Measurements from ENCODE around the gene C19orf73.
"Not testable (repeated sequence)": the region's sequence is repeated elsewhere in the genome, so short reads cannot be mapped to it uniquely, and the experiment has no call there.

C19orf73 gene

DNA sequence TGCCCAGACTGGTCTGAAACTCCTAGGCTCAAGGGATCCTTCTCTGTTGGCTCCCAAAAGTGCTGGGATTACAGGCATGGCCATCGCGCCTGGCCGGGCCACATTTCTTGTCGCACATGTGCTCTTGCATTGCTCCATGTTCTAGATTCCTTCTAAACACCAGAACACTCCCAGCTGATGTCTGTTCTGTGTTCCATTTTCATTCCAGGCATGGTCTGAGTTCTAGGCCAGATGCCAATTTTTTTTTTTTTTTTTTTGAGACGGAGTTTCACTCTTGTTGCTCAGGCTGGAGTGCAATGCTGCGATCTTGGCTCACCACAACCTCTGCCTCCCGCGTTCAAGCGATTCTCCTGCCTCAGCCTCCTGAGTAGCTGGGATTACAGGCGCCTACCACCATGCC lies 2.9 kb upstream of the C19orf73 start:
- not testable (repeated sequence) for DNase-seq (ENCODE audit: low read depth)

DNA sequence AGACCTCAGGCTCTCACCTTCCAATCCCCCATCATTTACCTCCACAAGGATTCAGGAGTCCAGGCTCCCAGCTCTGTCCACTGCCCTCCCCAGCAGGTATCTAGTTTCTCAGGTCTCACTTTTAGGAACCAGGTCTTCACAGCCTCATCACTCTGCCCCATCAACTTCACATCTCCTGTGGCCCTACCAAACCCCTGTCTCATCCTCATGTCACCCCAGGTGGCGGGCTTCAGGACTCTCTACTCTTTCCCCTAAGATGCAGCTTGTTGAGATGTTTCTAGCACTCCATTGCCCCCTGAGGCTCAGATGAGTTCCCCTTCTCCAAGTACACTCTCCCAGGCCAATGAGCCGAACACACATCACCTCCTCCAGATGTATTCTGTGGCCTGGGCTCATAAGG lies 1.9 kb upstream of the C19orf73 start:
- DNase-seq (ENCODE audit: low read depth) = no peak

DNA sequence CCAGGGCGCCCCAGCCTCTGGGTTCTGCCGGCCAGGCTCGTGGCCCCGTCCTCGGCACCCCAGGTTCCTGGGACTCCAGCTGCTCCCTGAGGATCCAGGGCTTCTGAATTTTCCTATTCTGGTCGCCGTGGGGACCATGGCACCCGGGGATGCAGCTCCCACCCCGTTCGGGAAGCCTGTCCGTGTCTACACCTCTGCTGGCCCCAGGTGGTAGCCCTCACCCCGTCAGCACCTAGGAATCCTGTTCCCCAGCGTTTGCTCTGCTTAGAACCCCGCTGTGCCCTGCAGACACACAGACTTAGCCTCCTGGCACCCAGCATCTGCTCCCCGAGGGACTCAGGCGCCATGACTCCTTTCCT lies 1.4 kb upstream of the C19orf73 start:
- no peak for DNase-seq (ENCODE audit: low read depth)

DNA sequence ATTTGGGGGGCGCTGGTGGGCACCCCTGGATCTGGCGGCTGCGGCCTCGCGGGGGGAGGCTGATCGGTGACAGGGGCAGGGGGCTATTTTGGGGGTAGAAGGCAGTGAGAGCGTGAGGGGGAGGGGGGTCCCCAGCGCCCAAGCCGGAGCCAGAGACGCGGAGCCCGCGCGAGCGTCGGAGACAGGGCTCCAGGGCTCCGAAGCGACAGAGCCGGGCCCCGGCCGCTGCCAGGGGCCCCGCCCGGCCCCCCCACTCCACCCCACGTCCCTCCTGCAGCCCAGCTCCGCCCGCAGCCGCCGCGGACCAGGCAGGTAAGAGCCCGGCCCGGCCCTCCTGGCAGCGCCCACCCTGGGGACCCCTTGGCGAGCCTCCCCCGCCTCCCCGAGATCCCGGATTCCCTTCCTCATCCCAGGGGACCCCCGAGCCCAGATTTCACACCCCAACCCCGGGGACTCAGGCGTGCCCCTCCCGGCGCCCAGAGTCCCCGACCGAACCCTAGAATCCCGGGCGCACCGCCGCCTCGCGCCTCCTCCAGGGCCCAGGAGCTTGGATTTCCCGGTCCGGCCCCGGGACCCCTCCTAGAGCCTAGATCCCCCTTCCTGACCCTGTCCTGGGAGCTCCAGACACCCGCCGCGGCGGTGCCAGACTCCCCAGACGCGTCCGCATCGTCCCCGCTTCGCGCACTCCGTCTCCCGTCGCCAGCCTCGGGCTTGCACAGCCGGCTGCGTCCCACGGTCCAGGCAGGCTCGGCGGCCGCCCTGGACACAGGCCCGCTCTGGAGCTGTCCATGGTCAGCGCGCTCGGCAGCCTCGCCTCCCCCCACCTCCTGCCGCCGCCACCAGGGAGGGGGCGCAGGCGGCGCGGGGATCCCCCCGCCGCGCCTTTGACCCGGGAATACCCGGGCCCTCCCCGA lies 725 bp upstream of the C19orf73 start, which contains the start of gene PPFIA3:
Gene PPFIA3 (plus strand): TSS at position 134 of the 914 bp plus-strand sequence. CDS start 8,330 bp downstream, outside the sequence.
- no peak for DNase-seq (ENCODE audit: low read depth)

DNA sequence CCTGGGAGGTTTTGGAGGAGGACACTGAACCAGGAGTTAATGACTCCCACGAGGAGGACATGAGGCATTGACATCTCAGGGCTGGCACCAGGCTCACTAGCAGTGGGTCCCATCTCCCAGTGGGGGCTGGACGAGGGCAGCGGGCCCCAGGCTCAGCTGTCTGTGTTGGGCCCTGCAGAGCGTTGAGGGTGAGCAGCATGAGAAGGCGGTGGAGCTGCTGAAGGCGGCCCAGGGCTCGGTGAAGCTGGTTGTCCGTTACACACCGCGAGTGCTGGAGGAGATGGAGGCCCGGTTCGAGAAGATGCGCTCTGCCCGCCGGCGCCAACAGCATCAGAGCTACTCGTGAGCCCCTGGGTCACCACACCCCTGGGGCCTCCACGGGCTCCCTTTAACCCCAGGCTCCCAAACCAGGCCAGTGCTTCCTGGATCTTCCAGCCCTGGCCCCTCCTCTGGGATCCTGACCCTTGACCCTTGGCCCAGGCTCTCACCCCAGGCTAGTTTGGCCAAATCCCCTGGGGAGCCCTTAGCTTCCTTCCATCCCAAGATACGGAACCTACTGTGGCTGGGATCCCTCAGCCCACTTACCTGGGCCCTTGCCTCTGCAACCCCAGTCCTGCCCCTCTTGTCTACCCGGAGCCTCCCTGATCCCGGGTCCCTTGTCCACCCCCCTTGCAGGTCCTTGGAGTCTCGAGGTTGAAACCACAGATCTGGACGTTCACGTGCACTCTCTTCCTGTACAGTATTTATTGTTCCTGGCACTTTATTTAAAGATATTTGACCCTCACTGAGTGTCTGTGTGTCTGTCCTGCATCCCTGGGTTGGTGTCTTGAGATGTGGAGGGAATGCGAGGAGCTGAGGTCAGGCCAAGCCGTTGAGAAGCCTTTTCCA lies 1.0 kb downstream of the C19orf73 start:
- no peak for DNase-seq (ENCODE audit: low read depth)

DNA sequence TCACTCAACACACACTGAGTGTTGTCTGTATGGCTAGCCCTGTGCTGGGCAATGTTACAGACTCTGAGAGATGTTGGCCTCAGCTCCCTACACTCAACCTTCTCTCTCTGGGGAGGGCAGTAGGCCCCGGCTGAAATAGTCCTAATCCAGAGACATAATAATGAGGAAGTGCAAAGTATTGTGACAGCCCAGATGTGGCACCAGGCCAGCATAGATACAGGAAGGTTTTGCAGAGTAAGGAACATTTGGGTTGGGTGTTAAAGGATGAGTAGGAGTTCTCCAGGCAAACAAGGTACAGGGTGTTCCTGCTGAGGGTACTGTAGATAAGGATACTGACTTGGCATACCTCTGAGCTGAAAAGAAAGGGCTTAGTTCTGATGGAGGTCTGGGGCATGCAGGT lies 2.4 kb downstream of the C19orf73 start:
- no peak for DNase-seq (ENCODE audit: low read depth)

DNA sequence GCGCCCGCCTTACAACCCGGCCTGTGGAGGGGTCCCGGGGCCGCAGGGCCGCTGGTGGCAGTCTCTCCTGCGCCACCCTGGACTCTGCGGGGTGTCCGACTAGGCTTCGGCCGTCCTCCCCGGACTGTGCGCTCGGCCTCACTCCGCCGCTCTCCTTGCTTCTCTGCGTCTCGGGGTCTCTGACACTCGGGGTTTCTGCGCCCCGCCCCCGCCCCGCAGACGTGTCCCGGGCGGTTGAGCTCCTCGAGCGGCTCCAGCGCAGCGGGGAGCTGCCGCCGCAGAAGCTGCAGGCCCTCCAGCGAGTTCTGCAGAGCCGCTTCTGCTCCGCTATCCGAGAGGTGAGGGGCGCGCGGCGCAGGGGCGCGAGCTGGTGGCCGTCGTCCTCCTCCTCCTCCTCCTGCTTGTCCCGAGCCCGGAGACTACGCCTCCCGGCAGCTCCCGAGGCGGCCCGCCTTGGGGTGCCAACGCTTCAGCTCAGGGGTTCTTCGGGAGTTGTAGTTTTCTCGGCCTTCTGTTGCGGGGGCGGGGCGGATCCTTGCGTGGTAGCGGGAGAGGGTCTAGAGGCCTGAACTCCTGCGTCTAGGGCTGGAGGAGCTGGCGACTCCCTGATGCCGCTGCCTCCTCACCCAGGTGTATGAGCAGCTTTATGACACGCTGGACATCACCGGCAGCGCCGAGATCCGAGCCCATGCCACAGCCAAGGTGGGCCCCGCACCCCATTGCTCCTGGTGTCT lies 4.1 kb downstream of the C19orf73 start:
- DNase-seq (ENCODE audit: low read depth) = no peak

DNA sequence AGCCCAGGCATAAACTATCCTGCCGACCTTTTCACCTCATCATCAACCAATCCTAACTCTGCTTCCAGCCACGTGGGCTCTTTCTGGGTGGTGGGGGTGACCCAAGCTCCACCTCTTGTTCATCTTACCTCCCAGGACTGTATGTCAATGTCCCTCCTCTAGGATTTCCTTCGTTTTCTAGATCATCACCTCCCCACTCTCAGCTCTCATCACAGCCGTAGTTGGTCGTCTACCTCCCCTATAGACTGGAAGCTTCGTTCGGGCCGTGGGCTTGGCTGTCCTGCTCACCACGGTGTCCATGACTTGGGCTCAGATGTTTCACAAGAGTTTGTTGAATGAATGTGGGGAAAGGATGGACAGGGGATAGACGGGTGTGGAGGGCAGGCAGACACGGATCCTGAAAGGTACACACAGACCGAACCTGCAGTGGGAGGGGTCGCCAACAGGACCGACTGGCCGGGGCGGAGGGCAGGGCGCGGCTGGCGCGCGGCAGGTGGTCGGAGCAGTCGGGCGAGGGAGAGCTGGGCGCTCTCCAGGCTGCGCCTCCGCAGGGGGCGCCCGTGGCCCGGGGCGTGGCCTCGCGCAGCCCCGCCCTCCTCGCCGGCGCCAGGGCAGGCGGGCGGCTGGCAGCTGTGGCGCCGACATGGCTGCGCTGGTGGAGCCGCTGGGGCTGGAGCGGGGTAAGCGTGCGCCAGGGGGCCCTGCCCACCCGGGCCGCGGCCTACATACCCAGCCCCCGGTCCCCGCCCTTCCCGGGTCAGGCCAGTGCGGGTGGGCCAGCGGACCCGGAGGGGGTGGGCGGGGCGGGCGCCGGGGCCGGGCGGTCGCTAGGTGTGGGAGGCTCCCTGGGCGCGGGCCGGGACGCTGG lies 4.9 kb downstream of the C19orf73 start, which contains the start of gene LIN7B:
Gene LIN7B (plus strand): TSS at position 609 of the 868 bp plus-strand sequence. CDS start 35 bp downstream, at position 644.
- DNase-seq (ENCODE audit: low read depth) = peak; percentile 63

DNA sequence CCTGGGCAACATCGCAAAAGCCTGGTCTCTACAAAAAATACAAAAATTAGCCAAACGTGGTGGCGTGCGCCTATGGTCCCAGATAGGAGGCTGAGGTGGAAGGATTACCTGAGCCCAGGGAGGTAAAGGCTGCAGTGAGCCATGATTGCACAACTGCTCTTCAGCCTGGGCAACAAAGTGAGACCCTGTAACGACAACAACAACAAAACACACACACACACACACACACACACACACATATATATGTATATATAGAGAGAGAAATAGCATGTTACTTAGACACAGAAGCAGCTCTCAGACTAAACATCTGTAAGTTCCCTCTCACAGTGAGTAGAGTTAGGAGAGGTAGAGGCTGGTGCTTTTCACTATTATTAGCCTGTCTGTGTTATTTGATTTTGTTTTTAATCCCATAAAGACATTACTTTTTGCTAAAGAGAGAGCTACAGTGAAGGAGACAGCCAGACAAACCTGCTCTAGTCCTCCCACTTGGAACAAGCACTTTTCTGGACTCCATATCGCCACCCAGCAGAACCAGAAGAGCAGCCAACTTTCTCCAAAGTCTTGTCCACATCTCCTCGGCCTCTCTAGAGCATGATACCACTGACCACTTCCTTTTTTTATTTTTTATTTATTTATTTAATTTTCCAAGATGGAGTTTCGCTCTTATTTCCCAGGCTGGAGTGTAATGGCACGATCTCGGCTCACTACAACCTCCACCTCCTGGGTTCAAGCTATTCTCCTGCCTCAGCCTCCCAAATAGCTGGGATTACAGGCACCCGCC lies 7.5 kb downstream of the C19orf73 start:
- DNase-seq (ENCODE audit: low read depth) = no peak

DNA sequence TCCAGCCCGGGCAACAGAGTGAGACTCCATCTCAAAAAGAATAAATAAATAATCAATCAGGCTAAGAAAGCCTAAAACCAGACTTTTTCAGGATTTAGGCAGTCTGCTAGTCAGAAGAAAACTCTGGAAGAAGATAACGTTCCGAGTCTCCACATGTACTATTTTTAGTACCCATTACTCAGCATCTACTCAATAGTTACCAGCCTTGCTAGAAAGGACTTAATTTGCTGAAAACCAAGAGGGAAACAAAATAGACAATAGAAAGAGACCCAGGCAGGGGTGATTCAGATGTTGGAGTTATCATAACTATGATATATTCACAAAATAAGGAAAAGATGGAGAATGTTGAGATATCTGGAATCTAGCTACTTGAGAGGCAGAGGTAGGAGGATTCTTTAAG lies 8.4 kb downstream of the C19orf73 start:
- DNase-seq (ENCODE audit: low read depth) = no peak

DNA sequence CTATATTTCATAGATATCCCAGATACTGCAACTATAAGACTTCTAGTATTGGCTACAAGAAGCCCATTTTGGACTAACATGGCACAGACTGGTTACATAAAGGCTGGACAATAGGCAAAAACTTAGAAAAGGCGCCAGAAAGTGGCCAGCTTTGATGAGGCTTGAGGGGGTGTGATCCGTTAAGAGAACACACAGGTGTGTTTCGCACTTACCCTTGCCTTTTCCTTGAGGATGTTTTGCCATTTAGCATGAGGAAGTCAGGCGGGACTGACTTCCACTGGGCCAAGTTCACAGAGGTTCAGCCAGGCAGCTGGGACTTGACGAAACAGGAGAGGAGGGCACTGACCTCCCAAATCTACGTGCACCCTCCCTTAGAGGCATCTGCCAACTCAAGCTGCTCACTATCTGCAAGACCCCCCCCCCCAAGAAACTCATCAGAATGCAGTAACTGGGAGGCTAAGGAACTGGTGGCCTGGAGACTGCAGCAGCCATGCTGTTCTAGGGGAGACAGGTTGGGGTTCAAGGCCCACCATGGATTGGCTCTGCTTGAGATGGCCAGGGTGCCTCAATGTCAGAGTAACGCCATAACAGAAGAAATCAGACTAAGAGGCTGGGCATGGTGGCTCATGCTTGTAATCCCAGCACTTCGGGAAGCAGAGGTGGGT lies 9.2 kb downstream of the C19orf73 start:
- DNase-seq (ENCODE audit: low read depth) = no peak

DNA sequence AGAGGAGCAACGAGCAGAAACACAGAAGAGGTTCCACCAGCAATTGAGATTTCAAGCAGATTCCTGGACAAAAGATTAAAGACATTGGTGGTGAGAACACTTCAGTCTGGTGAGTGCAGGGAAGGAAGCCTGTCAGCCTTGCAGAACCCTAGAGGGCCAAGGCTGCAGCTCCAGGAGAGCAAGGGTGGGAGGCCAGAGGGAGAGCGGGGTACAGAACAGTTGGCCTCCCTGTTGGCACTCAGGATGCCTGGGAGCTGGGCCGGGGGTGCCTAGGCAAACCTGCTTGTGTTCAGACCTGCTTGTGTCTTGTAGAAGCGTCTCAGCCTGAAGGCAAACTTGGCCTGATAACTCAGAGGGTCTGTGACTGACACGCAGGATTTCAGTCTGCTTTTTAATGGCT lies 9.9 kb downstream of the C19orf73 start:
- DNase-seq (ENCODE audit: low read depth) = no peak

DNA sequence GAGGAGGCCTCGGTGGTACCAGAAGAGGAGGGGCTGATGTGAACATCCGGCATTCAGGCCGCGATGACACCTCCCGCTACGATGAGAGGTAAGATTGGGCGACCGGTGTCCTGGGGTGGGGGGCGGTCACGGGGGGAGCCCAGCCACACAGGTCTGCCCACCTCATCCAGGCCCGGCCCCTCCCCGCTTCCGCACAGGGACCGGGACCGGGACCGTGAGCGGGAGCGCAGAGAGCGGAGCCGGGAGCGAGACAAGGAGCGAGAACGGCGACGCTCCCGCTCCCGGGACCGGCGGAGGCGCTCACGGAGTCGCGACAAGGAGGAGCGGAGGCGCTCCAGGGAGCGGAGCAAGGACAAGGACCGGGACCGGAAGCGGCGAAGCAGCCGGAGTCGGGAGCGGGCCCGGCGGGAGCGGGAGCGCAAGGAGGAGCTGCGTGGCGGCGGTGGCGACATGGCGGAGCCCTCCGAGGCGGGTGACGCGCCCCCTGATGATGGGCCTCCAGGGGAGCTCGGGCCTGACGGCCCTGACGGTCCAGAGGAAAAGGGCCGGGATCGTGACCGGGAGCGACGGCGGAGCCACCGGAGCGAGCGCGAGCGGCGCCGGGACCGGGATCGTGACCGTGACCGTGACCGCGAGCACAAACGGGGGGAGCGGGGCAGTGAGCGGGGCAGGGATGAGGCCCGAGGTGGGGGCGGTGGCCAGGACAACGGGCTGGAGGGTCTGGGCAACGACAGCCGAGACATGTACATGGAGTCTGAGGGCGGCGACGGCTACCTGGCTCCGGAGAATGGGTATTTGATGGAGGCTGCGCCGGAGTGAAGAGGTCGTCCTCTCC lies 11.1 kb downstream of the C19orf73 start:
- DNase-seq (ENCODE audit: low read depth) = no peak

DNA sequence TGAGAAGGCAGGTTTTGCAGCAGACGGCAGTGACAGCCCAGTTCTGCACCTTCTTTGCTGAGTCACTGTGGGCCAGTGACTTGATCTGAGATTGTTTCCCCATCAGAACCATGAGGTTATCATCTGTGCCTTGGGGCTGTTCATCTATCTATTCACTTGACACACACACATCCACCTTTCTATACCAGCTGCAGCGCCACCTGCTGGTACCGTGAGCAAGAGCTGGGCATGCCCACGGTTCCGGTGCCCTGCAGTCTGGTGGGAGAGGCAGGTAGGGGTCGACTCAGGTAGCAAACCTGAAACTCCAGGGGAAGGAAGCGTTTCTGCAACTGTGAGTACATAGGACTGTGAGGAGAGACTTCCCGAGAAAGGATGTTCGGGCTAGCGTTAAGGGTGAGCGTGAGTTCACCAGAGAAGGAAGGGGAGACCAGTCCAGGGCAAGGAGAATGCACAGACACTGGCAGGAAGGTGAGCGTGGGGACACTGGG lies 12.3 kb downstream of the C19orf73 start:
- no peak for DNase-seq (ENCODE audit: low read depth)

DNA sequence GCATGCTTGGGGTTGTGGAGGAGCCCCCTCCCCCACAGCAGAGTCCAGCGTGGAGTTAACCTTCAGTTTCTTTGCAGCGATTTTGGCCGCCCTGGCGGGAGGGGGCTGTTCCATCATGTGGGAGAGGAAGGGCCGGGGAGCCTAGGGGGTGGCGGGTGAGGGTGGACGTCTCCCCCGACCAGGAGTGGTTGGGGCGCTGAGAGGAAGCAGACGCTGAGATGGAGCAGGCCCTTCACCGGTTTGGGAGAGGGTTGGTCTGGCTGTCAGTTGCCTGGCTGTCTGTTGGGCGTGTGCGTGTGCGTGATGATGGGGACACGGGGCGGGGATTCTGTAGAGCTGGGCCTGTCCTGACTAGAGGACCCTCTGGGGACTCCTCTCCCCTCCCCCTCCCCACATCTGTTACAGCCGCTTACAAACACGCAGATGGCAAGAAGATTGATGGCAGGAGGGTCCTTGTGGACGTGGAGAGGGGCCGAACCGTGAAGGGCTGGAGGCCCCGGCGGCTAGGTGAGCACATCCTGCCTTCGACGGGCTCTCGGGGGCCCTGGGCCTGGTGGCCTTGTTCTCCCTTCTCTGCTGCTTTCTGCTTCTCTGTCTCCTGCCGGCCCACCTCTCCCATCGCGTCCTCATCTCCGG lies 14.6 kb downstream of the C19orf73 start:
- no peak for DNase-seq (ENCODE audit: low read depth)

DNA sequence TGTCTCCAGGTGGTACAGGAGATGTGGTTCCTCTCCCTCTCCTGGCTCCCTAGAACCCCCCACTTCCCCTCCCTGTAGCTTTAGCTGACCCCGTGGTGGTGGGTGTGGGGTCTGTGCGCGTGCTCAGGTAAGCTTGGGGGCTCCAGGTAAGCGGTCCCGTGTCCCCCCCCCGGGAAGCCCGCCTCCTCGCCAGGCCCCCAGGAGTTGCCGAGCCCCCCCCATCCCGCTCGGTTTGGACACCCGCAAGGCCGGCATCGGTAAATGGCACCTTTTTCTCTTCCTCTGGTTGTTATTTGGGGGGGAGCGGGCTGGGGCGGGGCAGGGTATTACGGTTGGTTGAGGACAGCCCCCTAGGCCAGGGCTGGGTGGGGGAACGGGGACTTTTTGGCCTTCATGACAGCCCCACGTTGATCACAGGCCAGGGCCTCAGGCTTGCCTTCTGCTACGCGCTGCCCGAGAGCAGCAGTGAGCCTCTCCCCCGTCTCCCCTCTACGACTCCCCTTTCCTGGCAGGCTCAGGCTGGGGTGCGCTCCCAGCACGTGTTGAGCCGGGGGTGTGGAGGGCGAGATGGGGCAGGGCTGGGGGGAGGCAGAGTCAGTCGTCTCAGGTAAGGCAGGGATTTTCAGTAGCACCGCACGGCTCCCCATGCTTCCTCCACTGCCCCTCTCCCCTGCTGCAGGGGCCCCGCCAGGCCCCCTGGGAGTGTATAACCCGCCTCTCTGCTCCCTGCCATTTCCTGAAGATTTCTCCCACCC lies 15.4 kb downstream of the C19orf73 start:
- DNase-seq (ENCODE audit: low read depth) = no peak

DNA sequence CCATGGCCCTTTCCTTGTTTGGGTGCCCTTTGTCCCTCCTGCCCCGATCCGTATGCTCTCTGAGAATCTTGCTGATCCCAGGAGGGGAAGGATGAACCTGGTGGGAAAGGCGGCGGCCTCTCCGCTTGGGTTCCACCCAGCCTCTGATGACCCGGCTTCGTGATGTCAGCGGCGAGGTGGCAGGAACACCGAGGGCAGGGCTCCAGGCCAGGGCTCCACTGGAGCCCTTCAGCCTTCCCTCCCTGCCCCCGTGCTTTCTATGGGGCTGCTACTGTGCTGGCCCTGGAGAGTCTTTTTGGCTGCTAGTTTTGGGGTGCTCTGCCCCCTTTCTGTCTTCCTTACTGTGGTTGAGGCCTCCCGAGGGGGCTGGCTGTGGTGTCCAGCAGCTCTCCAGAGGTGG lies 16.6 kb downstream of the C19orf73 start:
- DNase-seq (ENCODE audit: low read depth) = no peak
